C4-2B (cell line): Measurements from ENCODE around the gene UBXN7.

Experiments
- ZFX ChIP-seq: fragments of 450-650 bp; IDR thresholded peaks from 2 replicates; pipeline ENCODE4 v1.6.1; 2017
- TF ChIP-seq, protein P1 (sequence below): fragments of 450-650 bp; conservative IDR thresholded peaks from 2 replicates; pipeline ENCODE4 v1.5.1; 2017; ENCODE audit warnings: mild to moderate bottlenecking

DNA sequence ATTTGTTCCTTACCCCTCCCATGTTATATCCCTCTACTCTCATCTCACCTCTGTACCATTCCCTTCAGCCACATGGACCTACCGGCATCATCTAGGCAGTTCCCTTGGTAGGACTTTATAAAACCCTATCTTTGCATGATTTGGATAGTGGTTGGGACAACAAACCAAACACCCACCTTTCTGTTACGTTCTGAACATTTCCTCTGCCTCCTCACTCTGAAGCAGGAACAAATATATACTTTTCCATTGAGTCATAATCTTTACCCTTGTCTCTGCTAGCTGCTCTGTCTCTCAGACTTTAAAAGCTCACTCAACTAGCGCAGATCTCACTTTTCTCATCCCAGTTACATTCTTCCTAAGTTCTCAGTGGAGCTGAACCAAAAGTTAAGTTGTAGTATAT lies 17.8 kb downstream of the UBXN7 start:
- TF ChIP-seq, protein P1, sequence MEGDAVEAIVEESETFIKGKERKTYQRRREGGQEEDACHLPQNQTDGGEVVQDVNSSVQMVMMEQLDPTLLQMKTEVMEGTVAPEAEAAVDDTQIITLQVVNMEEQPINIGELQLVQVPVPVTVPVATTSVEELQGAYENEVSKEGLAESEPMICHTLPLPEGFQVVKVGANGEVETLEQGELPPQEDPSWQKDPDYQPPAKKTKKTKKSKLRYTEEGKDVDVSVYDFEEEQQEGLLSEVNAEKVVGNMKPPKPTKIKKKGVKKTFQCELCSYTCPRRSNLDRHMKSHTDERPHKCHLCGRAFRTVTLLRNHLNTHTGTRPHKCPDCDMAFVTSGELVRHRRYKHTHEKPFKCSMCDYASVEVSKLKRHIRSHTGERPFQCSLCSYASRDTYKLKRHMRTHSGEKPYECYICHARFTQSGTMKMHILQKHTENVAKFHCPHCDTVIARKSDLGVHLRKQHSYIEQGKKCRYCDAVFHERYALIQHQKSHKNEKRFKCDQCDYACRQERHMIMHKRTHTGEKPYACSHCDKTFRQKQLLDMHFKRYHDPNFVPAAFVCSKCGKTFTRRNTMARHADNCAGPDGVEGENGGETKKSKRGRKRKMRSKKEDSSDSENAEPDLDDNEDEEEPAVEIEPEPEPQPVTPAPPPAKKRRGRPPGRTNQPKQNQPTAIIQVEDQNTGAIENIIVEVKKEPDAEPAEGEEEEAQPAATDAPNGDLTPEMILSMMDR = no peak
- TF ChIP-seq ZFX = no peak
